RCC 7860 (cell line): Measurements from ENCODE around the gene MBOAT1.

Source experiments
- DNase-seq: peaks from one replicate; pipeline ENCODE4 v3.0.0-alpha.2; 2015; ENCODE audit warnings: low spot score
- FAIRE-seq: peaks from 2 replicates; lab custom pipeline; 2012; peaks lifted over from hg19 to GRCh38; lab: Jason Lieb, UNC

MBOAT1 gene

DNA sequence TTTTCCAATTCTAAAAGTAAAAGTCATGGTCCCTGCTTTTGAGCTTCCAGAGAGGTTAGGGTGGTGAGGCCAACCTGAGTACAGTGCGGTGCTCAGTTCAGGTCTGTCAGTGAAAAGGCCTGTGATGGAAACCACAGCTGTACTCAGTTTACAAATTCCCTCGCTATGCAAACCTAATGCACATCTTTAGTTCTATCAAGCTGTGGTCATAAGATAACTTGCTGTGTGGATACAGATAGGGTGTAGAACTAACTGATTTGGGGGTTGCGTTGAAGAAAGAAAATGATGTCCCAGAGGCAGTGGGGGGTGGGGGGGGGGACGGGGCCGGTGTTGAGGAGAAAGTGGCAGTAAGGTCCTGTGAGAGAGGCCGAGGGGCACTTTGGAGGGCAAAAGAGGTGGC, 22.8 kb upstream of the MBOAT1 start:
- DNase-seq (no peak), FAIRE-seq (no peak)

DNA sequence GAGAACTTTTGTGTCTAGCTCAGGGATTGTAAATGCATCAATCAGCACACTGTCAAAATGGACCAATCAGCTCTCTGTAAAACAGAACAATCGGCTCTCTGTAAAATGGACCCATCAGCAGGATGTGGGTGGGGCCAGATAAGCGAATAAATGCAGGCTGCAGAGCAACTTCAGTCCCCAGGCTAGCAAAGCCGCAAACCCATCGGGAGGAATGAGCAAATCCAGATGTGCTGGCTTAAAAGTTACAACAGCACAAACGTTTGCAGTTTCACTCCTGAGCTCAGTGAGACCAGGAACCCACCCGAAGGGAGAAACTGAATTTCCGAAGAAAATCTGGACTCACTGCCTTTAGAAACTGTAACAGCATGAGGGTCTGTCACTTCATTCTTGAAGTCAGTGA, 21.9 kb upstream of the MBOAT1 start:
- FAIRE-seq (no peak), DNase-seq (no peak)

DNA sequence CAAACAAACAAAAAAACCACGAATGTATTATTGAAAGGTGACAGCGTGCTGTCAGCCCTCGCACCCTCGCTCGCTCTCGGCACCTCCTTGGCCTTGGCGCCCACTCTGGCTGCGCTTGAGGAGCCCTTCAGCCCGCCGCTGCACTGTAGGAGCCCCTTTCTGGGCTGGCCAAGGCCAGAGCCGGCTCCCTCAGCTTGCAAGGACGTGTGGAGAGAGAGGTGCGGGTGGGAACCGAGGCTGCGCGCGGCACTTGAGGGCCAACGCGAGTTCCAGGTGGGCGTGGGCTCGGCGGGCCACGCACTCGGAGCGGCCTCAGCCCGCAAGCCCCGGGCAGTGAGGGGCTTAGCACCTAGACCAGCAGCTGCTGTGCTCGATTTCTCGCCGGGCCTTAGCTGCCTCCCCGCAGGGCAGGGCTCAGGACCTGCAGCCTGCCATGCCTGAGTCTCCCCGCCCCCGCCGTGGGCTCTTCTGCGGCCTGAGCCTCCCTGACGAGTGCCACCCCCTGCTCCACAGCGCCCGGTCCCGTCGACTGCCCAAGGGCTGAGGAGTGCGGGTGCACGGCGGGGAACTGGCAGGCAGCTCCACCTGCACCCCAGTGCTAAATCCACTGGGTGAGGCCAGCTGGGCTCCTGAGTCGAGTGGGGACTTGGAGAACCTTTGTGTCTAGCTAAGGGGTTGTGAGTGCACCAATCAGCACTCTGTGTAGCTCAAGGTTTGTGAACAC, 20.9 kb upstream of the MBOAT1 start:
- DNase-seq = no peak
- no peak for FAIRE-seq

DNA sequence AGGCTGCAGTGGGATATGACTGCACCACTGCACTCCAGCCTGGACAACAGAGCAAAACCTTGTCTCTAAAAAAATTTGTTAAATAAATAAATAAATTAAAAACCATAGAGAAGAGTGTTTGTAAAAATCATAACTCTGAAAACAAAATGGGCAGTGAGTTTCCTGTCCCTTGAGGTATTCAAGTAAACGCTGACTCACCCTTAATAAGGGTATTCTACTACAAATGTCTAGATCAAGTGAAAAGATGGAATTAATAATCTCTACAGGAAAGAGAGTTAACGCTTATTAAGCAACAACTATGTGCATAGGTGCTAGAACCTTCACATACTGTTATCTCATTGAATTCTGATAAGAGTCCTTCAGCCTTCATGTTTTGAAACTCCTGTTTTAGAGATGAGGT, 19.9 kb upstream of the MBOAT1 start:
- no peak for FAIRE-seq
- DNase-seq = no peak

DNA sequence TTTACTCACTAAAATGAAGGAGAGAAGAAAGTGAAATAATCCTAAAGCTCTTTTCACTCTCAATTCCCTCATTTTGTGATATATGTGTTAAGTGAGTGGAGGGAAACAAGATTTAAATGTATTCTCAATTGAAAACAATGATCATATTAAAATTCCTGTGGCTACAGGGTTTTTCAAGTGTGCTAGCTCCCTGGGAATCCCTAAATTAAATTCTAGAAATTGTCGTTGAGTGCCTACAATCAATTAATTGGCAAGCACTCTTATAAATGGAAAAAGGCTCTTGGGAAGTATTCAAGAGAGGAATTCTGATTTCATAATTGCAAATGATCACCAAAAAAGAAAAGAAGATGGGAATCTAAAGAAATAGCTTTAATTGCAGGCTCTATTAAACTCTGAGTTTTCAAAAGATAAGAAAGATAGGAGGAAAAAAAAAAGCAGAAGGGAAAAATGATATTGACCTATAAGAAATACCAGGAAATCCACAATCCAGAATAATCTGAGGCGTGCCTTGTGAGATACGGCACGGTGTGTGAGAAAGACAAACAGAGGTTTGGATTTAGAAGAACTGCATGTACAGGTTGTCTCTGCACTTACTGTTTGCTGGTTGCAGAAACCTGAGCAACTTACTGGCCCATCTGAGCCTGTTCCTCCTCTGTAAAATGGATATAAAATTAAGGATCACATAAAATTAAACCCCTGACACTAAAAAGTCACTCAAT, 18.3 kb upstream of the MBOAT1 start:
- FAIRE-seq (no peak), DNase-seq (no peak)

DNA sequence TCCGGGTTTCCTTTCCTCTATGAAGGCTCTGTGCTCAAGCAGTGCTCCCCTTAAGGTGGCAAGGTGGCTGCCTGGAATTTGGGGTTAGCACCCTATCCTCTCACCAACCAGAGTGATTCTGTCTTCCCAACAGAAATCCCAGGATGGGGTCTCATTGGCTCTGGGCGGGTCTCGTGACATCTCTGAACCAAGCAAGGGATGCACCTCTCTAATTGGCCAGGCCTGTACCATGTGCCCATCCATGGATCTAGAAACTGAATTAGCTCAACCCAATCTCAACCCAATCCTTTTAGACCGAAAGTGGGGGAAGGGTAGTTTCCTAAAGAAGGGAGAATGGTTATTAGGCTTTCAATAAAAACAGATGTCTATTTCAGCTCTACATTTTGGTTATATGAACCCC, 17.6 kb upstream of the MBOAT1 start:
- DNase-seq (no peak), FAIRE-seq (no peak)

DNA sequence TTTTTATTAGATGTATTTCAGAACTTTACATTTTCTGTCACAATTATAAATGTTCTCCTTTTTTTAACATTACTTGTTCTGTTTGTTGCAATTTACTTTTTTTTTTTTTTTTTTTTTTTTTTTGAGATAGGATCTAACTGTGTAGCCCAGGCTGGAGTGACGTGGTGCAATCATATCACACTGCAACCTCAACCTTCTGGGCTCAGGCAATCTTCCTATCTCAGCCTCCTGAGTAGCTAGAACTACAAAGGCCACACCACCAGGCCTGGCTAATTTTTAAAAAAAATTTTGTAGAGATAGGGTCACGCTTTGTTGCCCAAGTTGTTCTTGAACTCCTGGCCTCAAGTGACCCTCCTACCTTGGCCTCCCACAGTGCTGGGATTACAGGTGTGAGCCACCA, 15.1 kb upstream of the MBOAT1 start:
- DNase-seq = no peak
- no peak for FAIRE-seq

DNA sequence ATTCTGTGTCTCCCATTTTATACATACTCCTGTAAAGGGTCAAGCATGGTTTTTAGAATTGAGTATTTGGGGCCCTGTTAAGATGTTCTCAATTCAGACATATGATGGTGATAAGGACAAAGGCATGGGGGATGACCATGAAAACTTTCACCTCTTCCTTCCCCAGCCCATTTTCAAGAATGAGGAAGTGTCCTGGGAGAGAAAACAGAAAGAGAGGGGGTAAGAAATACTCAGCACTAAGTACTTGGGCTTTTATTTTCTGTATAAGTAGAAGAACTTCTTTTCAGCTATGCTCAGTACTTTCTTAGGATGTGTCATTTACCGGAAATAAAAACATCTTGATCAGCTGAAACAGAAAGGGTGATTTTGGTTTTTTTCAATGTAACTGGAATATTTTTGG, 10.9 kb upstream of the MBOAT1 start:
- FAIRE-seq (no peak), DNase-seq (no peak)

DNA sequence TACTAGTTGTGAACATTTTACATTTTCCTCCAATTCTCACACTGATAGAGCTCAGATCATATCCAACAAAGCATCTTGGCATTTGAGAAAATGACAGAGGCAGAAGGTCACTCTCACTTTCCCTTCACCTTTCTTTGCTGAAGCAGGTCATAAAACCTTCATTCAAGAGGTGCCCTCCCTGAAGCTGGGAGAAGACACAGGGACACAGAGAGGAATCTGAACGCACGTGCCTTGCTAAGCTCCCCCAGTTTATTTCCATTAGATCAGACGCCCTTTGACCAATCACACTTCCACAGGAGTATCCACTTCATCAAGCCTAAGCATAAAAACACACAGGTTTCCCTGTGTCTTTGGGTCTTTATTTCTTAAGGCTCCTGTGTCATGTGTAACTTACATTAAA, 9.2 kb upstream of the MBOAT1 start:
- FAIRE-seq (no peak), DNase-seq (no peak)

DNA sequence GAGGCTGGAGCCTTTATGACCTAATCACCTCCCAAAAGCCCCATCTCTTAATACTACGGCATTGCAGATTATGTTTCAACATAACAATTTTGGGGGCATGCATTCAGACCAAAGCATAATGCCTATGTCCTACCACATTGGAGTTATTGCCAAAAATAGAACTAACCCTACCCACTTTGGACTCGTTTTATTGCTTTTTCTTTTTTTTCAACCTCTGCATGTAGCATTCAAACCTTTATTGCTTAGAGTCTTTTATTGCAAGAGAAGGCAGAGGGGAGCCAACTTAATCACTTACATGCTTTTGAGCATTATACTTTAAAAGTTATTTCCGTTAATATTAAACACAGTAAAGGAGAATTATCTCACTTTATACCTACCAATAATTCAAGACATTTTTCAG, 8.1 kb upstream of the MBOAT1 start:
- DNase-seq (no peak), FAIRE-seq (no peak)

DNA sequence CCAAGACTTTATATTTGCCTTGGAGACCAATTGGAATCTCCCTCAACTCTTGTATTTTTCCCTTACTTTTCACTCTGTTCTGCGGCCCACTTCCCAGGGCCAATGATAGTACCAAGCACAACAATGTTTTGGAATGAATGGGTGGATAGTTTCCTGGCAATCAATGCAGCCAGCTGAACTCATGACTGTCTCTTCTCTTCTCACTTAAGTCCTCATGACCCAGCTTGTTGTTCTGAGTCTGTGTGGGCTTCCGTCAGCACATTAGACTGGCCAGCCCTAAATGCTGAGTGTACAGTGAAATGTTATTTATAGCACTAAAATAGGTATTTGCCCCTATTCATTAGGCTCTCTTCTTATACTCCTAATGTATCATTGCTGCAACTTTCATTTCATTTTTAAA, 5.6 kb upstream of the MBOAT1 start:
- no peak for DNase-seq
- no peak for FAIRE-seq

DNA sequence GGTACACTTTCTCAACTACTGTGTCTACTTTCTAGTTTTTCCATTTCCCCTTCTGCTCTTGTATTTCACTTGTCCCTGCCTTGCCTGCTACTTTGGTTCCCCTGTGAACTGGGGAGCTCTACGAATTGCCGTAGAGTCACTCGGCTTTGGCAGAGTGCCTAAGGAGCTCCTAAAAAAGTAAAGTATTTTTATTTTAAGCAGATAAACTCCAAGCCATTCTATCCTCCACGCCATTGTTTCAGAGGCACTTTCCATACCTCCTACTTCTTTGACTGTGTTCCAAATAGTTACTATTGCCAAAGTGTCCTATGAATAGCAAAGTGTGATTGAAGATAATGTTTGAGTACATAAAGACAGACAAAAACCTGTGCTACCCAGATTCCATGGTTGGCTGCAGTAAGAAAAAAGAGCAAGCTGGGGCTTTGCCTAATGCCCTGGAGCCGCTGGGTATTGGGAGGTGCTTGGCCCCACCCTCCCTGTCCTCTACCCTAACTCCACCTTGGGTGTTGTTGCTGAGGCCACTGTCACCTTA, 5.1 kb upstream of the MBOAT1 start:
- FAIRE-seq (no peak), DNase-seq (no peak)

DNA sequence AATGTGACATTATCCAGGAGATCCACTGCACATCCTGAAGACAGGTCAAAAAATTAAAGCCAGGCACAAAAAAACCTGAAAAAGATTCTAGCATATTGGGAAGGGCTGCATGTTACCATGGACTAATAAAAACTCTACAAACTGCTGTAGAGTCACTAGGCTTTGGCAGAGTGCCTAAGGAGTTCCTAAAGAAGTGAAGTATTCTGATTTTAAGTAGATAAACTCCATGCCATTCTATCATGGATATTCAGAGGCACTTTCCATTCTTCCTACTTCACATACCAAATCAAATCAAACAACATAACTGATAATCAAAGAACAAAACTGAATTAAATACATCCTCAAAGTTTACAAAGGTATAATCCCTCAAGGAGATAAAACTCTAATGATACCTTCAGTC, 3.0 kb upstream of the MBOAT1 start:
- DNase-seq (no peak), FAIRE-seq (no peak)

DNA sequence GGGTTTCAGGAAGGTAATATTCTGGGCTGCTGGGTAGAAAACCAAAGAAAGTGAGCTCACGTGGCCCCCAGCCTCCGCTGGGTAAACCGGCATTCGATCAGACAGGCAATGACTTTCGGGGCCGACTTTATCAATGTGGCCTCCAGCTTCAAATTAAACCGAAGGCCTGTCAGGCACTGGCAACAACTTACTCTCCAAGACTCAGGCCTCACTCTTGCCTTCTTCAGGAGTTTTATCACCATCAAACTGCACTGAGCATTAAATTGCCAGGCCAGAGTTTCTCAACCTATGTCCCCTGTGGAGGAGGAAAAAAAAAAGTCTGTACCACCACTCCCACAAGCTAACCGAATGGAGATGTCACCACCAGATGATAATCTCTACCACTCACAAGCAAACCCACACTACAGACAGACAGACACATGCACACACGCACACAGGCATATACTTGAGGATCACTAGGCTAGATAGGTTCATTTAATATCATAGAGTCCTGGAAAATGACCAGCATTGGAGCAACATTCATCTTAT, 1.1 kb upstream of the MBOAT1 start:
- no peak for DNase-seq
- FAIRE-seq = no peak

DNA sequence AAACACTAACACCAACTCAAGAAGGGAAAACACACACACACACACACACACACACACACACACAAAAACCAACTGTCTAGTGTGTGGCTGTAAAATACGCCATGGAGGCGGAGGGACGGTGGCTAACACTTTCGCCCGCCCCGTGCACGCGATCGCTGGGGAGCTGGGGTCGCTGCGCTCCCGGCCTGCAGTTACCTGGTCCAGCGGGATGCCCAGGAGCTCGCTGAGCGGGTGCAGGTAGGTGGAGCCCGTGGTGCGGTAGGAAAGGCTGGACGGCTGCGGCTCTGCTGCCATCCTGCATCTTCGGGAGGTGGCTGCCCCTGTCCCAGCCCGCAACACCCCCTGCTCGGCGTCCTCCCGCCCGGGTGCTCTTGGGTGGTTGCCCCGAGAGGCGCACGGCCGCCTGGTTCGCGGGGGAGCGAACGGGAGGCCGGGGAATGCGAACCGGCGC, 303 bp downstream of the MBOAT1 start:
- FAIRE-seq (no peak), DNase-seq (no peak)

DNA sequence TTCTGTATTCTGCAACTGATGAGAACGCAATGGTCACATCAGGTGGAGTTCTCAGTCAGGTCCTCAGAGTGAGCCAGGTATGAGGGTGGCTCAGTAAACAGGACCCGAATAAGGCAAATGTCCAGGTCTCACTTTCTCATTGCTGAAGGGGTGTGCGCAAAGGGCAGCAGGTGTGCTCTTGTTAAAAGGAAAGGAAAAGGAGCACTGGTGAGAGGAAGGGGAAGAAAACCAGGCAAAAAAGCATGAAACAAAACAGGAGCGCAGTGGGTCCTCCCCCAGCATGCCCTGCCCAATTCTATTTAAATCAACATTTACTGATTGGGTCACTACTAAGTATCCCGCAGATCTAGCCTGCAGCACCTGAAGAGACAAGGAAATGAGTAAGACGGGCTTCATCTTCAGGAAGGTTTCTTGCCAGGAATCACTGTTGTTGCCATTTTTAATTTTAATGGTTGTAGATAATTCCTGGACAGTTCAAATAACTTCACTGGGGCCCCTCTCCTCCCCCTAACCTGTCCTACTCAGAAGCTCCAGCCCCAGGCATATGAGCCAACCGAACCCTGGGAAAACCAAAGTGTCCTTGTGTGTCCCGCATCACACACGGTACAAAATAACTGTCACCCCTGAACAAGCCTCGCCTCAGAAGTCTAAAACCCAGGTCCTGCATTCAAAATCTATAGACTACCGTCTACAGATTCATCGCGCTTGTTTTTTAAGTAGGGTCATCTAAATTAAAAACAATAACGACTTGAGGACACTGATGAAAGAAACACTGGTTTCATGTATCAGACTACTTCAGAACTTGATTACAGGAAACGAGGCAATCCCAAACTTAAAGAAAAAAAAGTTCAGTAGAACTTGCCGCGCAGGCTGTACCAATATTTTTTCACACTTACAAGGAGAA, 980 bp downstream of the MBOAT1 start:
- DNase-seq = peak; percentile 39
- FAIRE-seq = peak; percentile 2

DNA sequence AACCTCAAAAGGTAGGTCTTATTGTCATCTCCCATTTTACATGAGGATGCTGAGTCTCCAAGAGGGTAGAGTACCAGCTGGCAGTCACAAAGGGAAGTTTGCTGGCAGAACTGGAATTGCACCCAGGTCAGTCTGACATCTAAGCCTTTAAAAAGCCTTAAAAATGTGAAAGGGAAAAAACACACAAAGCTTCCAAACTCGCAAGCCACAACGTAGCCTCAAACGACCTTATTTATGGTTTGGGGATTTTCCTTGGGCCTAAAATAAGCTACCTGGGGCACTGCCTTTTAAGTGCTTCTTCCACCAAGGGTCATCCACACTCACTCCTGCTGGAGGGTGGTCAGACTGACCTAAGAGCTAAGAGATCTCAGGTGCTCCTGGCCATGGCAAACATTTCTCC, 2.1 kb downstream of the MBOAT1 start:
- FAIRE-seq (no peak), DNase-seq (no peak)

DNA sequence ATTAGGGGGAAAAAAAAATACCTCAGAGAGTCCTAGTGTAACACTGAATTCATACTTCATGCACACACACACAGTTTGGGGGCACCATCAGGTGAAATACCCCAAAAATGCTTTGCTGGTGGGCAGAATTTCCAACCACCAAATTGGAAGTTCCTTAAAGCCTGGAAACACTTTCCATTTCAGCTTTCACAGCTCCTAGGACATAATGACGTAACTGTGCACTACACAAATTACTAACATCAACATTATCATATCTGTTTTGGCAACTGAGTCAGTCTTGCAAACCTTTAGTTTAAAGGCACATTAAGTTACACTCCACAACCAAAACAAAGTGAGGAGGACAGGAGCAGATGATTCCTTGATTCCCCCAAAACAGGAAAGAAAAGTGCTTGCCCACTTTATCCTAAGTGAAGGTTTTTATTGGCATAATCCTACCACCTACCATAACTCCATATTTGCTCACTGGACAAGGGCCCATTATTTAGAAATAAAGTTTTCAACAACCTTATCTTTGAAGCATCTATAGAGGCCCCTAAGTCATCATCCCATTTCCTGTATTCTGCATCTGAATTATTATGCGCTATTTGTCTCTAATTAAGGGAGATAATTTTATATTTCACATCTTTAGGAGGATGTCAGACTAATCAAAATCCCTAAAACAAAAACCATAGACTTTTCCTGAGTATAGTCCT, 3.4 kb downstream of the MBOAT1 start:
- no peak for DNase-seq
- no peak for FAIRE-seq

DNA sequence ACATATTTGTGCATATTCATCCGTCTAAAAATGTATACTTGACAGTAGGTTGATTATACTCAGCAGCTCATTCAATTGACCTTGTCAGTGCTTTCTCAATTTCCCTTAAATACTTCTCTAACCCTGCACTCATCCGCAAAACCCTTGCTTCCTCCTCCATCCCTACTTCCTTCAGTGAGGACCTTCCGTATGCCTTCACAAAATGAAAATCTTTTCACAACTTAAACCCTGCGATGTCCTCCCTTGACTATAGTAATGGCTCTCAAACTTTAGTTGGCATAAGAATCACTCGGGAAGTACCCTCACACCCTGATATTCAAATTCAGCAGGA, 5.2 kb downstream of the MBOAT1 start:
- FAIRE-seq (no peak), DNase-seq (no peak)

DNA sequence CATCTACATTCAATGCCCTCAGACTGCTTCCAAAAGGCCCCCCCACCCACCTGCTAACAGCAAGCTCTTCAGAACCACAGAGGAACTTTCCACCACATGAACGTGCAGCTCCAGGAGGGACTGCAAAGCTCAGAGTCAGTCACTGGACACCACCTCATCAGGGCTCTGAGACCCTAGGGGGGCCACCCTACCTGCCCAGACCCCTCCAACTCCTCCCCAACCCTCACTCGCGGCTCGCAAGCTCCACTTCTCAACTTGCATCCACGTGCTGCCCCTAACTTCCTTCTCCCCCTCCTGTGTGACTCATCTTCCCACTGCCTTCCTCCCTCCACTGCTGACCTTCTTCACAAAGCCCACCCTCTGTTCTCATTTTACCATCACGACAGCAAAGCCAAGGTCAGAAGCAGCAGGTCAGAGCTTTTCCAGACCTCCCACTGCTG, 6.5 kb downstream of the MBOAT1 start:
- DNase-seq = no peak
- FAIRE-seq = no peak

DNA sequence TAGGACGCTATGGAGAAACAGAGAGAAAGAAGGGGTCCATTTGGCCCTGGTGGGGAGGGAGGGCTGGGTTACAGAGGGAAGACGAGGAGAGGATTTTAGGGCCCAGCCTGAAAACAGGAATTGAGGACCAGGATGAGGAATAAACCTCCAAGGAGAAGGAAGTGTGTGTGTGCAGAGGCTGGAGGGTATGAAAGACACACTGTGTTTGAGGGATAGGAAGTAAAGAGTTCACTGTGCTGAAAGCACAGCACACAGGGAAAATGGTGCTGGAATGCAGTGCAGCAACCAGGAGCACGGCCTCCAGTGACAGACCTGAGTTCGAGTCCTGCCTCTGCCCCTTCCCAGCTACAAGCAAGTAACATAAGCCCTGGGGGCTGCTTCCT, 7.8 kb downstream of the MBOAT1 start:
- DNase-seq (no peak), FAIRE-seq (no peak)
